Hematopoietic multipotent progenitor cell treated with erythropoietin and hydrocortisone succinate and interleukin-3 and kit ligand, for 15 days (in vitro differentiated cells): ENCODE measurements around the gene CABP4.

Experiments used
- DNase-seq: peaks from one replicate; pipeline ENCODE4 v3.0.0-alpha.2; 2015; ENCODE audit warnings: low spot score

CABP4 gene

DNA sequence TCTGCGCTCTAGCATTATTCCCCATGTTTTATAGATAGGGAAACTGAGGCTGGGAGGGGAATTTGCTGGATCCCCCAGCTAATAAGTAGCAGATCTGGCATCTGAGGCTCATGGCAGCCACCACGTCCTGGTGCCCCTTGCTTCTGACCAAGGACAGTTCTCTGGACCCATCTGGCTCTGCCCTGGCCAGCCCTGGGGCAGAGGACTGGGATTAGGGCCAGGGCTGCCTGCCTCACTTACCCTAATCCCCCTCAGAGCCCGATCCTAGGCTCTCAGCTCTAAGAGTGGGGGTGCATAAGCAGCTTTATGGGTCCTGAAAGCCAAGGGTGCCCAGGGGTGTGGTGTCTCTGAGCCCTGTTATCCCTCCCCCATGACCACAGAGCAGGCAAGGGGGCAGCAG, at the start of gene CABP4:
TSS of gene CABP4 (plus strand) at position 301 of the 400 bp plus-strand sequence. CDS start at position 371, 70 bp downstream.
- DNase-seq: no peak

DNA sequence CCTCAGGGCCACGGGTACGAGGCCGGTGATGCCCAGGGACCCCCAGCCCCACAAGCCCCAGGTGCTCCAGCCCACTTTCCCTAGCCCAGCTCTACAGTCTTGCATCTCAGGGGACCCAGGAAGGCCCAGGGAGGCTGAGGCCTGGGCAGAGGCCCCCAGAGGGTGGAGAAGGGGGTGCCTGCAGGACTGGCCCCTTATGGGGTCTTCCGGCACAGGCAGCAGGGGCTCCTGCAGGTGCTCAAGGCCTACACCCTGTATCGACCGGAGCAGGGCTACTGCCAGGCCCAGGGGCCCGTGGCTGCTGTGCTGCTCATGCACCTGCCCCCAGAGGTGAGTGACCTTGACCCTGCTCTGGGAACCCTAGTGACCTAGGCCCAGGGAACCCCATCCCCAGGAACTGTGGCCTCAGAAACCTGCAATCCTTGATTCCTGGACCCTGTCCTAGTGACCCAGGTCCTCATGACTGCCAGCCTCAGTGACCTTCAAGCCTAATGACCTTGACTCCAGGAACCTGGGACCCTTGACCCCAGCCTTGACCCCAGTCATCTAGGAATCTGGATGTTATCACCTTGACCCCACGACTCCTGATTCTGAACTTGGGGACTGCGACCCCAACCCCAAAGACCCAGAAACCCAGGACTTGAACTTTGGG, 49.3 kb upstream of the CABP4 start:
- DNase-seq: no peak

DNA sequence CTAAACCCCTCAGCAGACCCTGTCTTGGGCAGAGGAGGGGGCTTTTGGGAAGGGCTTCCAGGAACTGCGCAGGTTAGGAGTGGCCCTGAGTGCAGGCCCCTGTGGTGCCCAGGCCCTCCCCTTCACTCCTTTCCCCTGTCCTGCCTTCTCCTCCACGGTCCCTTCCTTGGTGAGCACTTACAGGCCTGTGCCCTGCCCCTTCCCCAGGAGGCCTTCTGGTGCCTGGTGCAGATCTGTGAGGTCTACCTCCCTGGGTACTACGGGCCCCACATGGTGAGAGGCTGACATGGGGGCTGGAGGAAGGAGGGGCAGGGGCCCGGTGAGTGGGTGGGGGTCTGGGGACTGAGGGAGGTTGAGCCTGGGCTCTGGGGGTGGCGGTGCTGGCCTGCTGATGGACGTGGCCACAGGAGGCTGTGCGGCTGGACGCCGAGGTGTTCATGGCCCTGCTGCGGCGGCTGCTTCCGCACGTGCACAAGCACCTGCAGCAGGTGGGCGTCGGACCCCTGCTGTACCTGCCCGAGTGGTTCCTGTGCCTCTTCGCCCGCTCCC, 48.7 kb upstream of the CABP4 start:
- no peak for DNase-seq

DNA sequence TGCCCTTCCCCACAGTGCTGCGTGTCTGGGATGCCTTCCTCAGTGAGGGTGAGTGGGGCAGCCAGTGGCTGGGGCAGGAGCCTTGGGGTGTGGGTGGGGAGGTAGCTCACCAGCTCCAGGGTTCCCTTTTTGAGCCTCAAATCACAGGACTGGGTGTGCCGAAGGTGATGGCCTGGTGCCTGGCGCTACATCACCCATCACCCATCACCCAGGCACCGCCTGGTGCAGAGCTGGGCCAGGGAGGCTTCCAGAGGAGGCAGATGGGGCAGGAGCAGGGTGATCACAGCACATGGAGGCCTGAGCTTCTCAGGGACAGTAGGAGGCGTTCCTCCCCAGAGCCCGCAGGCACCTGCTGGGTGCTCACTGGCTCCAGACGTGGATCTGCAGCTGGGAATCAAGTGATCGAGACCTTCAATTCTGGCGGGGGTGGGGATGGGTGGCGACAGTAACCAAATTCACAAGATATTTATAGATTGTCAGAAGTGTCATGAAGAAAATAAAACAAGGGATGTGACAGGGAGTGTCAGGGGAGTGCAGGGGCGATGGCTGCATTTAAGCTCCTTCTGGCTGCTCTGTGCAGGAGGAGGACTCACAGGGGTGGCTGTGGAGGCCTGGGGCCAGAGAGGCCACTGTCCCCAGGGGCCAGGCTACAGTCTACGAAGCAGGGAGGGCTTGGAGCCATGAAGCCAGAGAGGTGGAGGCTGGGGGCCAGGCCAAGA, 48.0 kb upstream of the CABP4 start:
- no peak for DNase-seq

DNA sequence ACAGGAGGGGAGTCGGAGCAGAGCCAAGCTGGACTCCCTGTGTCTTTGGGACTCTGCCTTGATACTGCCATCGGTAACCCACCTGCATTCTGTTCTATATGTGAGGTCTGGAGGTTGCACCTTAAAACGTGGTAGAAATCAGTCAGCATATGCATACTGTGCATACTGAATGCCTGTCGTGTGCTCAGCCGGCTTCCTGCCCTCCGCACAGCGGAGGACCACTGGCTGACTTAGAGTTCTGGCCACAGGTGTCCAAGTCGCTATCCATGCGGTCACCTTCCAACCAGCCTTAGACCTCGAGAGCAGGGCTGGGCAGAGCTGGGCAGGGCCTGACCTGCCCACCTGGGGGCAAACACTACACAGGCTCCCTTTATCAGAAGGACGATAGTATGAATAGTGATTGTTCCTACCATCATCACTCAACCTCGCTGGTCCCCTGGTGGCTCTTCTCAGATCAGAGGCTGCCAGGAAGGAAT, 47.4 kb upstream of the CABP4 start:
- no peak for DNase-seq

DNA sequence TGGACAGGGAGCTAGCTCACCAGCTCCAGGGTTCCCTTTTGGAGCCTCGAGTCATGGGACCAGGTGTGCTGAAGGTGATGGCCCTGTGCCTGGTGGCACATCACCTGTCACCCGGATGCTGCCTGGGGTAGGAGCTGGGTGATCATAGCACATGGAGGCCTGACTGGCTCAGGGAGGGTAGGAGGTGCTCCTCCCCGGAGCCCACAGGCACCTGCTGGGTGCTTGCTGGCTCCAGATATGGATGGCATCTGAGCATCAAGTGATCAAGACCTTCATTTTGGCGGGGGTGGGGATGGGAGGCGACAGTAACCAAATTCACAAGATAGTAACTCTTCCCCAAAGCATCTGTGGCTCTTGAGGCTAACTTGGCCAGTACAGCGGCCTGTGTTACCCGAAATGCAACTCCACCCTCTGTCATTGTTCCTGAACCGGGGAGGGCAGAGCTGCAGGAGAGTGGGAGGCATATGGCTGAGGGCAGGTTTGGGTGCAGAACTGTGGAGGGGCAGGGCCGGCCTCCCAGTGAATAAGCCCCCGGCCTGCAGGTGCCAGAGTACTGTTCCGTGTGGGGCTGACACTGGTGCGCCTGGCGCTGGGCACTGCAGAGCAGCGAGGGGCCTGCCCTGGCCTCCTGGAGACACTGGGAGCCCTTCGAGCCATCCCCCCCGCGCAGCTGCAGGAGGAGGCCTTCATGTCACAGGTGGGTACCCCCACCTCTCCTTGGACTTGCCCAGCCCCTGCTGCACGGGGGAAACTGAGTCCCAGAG, 46.5 kb upstream of the CABP4 start:
- DNase-seq: peak; percentile 27

DNA sequence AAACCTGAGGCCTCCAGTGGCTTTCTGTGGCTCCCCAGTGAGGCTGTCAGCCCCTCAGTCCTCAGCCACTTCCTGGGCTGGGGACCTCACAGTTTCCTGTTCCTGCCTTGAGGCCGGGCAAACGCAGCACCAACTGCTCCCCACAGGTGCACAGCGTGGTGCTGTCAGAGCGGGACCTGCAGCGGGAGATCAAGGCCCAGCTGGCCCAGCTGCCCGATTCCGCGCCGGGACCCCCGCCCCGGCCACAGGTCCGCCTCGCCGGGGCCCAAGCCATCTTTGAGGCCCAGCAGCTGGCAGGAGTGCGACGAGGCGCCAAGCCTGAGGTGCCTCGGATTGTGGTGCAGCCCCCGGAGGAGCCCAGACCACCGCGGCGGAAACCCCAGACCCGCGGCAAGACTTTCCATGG, 45.9 kb upstream of the CABP4 start:
- DNase-seq: no peak

DNA sequence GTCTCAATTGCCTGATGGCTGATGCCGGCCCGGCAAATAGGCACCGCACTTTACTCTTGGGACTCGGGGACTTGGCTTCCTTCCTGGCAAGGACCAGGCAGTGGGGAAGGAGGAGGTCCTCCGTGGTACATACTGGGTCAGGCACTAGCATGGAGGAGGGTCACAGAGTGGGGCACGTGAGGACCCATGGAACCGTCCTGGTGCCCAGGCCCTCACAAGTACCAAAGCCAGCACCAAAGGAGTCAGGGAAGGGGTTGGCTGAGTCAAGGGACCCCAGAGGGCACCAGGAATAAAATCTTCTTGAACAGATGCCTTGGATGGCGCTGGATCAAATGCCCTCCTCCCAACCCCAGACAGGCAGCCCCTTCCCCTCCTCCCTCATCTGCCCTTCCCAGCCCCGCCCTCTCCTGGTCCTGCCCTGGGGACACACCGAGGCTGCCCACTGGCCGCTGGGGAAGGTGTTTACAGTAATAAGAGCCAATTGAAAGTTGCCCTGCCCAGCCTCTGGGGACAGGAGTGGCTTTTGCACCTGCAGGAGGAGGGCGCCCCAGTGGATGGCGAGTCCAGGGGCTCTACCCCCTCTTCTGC, 45.3 kb upstream of the CABP4 start:
- no peak for DNase-seq

DNA sequence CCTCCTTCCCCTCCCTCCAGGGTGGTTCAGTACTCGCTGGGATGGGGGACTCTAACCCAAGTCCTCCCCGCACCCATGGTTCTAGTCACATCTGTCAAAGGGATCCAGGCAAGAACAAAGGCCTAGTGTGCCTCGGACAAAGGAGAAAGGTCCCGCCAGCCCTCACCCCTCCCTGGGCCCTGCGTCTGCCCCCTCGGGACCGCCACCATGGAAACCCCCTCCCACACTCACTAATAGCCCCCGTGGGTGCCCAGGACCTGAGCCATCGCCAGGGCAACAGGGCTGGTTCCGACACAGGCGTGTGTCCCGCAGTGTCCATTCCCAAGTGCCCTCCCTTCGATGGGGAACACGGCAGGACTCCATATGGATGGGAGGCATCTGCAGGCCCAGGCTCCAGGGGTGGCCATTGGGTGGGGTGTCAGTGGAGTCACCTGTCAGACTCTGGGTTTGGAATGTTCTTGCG, 44.8 kb upstream of the CABP4 start:
- DNase-seq: no peak

DNA sequence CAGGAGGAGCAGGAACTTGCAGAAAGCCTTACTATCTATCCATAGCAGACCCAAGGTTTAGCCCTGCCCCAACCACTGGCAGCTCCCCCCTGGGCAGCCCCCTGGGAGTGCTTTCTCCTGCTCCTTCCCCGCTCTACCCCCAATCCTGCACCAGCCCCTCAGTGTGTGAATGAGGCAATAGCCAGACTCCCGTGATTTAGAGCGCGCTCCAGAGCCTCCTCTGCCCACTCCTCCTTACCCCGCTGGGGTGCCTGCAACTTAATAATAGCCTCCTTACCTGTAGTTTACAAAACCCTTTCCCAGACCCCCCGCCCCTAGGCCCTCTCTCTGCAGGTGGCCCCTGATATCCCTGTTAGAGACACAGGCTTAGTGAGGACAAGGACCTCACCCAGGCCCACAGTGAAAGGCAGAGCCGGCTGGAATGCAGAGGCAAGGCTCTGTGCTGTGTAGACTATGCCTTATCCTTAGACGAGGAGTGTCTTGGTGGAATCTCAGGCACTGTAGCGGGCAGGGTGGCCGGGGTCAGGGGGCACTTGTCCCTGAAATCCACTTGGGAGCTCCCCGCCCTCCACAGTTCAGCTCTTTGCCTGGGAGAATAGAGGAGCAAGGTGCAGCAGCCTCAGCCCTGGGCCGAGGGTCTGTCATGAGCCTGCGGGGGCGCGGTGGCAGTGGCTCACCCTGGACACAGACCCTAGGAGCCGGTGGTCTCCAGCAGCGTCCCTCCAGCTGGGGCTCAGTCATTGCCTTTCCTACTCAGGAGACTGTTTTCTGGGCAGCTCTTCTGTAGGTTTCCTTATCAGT, 44.0 kb upstream of the CABP4 start:
- no peak for DNase-seq

DNA sequence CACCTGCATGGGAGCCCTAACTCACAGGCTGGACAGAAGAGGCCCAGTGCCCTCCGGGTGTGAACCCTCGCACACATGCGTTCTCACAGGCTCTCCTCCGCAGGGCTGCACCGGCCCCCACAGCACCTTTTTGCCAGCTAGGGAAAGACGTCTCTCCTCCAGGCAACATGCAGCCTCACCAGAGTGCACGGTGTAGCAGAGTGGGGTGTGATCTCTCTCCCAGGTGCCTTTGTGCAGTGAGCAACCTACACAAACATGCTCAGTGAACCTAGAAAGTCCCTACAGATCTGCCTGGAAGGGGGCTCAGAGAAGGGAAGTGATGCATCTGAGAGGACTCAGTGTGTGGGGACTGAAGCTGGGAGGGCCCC, 43.4 kb upstream of the CABP4 start:
- peak; percentile 27 for DNase-seq

DNA sequence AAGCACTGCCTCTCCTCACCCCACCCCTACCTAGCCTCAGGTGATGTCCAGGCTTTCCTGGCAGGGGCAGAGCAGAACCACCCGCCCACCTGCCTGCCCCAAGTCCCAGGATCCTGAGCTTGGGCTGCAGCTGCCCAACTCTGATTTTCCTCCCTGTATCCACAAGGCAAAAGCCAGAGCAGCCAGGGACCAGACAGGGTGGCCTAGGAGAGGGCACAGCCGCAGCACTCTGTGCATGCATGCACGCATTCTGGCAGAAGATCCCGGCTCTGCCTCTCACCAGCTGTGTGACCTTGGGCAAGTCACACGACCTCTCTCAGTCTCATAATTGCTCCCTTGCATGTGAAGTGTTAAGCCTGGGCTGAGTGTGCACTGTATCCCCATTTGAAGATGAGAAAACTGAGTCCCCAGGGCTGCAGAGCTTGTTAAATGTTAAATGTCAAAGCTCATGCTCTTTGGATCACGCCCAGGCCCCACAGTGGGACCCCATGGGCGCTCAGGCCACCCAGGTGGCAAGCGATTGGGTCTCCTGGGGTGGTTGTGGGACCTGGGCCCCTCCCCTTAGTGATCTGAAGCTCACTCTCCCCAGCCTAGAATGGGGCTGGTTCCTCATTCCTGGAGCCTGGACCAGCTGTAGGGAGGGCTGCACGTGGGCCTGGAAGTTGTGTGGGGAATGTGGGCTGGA, 42.5 kb upstream of the CABP4 start:
- DNase-seq: no peak

DNA sequence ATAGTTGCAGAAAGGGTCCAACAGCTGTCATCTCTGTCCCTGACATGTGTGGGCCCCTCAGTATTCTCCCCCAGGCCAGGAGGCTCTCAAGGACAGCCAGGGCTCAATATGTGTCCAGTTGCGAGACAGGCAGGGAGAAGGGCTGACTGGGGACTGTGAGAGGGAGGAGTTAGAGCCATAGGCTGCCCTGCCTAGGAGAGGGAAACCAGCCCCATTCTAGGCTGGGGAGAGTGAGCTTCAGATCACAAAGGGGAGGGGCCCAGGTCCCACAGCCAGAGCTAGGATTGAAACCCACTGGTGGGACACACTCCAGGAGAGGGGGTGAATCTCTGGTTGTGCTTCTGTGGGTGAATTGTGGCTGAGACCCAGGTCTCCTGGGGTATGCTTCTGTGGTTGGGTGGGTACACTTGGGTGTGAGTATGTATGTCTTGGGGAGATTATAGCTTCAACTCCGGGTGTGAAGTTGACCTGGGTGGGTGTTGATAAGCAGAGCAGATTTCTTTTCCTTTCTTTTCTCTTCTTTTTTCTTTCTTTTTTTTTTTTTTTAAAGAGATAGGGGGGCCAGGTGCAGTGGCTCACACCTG, 41.8 kb upstream of the CABP4 start:
- DNase-seq: peak; percentile 78

DNA sequence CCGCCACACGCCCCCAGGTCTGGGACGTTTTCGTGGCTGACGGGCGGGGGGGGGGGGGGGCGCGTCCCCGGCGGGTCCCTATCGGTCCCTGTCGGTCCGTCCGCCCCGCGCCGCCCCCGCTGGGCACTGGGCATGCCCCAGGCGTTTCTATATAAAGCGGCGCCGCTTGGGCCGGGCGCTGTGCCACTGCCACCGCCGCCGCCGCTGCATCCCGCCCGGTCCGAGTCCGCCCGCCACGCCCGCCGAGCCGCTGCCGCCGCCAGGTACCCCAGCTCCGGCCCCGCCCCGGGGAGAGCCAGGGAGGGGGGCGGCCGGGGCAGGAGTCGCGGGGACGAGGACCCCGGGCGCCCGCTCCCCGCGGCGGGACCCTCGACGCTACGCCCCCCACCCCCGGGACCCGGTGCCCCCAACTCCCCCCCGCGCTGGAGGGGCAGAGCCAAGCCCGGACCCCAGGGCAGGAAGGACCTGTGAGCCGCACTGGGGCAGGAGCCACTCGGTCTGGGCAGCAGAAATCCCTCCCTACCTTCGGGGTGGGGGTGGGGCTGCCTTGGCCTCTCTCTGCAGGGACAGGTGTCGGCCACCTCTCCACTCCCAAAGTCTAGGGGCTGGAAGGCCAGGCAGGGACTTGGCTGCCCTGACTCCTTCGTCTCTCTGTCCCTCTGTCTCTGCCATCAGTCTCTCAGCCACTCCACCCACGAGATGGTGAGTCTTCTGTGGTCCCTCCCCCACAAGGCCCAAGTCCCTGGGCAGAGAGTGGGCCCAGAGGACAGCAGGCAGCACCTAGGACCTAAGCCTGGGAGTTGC, 39.5 kb upstream of the CABP4 start, which contains the start of gene CARNS1:
TSS of gene CARNS1 (plus strand) at position 178 of the 804 bp plus-strand sequence. CDS start at position 700, 522 bp downstream.
- DNase-seq: peak; percentile 30

DNA sequence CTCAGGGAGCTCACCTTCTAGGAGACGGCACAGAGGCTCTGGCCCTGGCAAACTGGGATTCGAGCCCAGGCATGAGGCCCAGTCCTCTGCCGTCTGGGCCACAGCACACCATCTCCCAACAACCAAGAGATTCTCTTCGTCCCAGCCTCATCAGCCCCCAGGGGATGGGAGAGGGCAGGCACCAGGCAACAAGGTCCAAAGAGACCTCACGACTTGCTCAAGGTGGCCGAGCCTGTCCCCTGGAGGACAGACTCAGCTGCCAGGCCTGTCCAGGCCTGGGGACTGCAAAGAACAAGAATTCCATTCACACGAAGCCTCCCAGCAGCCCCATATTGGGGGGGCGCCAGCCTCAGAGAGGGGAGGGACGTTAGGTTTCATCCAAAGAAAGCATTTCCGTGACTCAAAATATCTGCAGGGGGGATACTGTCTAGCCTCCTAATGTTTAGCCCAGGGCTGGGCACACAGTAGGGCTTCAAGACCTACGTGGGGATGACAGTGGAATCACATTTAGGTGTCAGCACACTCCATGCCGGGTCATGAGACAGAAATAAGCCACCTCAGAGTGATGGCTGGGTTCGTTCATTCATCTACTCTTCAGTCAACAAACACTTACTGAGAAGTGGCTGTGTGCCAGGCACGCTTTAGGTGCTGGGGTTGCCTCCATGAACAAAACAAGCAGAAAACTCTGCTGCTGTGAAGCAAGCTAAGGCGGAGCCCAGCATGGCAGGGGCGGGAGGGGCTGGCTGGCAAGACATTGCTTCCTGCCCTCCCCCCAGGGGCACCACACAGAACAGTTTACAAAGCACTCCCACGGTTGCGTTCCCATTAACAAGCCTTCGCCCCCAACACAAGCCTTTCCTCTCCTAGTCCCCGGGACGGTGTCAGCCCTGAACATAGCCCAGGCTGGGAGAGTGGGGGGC, 38.5 kb upstream of the CABP4 start:
- DNase-seq: peak; percentile 51

DNA sequence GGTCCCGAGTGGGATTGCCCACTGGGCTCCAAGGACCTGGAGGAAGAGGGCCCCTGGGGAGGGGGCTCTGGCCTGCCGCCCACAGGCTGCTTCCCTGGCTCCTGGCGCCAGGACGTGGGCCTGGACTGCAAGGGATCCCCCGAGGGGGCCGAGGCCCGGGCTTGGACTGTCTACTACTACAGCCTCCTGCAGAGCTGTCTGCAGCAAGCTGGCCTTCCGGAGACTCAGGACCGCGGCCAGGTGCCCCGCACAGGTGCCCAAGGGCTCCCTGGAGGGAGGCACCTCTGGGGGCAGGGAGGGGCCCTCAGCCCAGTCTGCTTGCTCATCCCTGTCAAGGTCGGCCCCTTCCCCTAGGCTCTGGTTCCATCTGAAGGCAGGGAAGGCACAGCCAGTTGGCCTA, 37.7 kb upstream of the CABP4 start:
- no peak for DNase-seq

DNA sequence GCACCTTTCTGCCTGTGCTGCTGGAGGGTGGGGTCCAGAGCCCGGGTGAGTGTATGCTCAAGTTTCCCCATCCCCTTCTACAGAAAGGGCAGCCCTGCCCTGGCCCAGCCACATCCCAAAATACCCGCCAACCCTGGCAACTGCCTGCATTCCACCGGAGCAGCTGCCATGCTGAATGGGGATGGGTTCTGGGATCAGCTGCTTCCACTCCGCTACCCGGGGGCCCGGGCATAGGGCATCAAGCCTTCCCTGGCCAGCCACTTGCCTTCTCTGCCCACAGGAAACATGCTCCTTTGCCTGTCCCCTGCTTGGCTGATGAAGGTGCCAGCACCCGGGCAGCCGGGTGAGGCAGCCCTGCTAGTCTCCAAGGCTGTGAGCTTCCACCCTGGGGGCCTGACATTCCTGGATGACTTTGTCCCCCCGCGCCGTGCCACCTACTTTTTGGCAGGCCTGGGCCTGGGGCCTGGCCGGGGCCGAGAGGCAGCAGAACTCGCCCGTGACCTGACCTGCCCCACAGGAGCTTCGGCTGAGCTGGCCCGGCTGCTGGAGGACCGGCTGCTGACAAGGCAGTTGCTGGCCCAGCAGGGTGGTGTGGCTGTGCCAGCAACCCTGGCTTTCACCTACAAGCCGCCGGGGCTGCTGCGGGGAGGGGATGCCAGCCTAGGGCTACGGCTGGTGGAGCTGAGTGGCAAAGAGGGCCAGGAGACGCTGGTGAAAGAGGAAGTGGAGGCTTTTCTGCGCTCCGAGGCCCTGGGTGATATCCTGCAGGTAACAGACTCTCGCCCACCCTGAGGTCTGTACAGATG, 36.5 kb upstream of the CABP4 start:
- DNase-seq: no peak
